ENCODE data around the gene DEGS2.
"Not testable (repeated sequence)": the region's sequence is repeated elsewhere in the genome, so short reads cannot be mapped to it uniquely, and the experiment has no call there.

The DEGS2 gene

DNA sequence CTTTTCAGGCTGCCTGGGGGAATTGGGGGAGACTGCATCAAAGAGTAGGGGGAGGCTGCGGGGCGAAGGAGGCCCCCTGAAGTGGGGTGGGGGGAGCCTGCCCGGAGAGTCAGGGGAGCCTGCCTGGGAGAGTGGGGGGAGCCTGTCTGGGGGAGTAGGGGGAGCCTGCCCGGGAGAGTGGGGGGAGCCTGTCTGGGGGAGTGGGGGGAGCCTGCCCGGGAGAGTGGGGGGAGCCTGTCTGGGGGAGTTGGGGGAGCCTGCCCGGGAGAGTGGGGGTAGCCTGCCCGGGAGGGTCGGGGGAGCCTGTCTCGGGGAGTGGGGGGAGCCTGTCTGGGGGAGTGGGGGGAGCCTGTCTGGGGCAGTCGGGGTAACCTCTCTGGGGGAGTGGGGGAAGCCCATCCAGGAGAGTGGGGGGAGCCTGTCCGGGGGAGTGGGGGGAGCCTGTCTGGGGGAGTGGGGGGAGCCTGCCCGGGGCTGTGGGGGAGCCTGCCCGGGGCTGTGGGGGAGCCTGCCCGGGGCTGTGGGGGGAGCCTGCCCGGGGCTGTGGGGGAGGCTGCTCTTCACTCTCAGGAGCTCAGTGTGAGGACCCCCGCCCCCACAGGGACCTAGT is 6.5 kb upstream of the DEGS2 start:
- Mint-ChIP-seq H3K4me1 (peaks cover 21% of the 10 kb centered on the region), H3K9me3 (no peaks in the 10 kb centered on the region), H3K27me3 (ENCODE audit: low read depth, poor library complexity) (peaks cover 64% of the 10 kb centered on the region), H3K27ac (no peak overlapping the region), H3K4me3 (peak overlapping the region; percentile 71), H3K36me3 (ENCODE audit: low read depth) (no peaks in the 10 kb centered on the region)
- TF ChIP-seq, protein P1, sequence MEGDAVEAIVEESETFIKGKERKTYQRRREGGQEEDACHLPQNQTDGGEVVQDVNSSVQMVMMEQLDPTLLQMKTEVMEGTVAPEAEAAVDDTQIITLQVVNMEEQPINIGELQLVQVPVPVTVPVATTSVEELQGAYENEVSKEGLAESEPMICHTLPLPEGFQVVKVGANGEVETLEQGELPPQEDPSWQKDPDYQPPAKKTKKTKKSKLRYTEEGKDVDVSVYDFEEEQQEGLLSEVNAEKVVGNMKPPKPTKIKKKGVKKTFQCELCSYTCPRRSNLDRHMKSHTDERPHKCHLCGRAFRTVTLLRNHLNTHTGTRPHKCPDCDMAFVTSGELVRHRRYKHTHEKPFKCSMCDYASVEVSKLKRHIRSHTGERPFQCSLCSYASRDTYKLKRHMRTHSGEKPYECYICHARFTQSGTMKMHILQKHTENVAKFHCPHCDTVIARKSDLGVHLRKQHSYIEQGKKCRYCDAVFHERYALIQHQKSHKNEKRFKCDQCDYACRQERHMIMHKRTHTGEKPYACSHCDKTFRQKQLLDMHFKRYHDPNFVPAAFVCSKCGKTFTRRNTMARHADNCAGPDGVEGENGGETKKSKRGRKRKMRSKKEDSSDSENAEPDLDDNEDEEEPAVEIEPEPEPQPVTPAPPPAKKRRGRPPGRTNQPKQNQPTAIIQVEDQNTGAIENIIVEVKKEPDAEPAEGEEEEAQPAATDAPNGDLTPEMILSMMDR (IDR thresholded peaks at IDR 0.05): no peak
- DNase-seq: no peak

DNA sequence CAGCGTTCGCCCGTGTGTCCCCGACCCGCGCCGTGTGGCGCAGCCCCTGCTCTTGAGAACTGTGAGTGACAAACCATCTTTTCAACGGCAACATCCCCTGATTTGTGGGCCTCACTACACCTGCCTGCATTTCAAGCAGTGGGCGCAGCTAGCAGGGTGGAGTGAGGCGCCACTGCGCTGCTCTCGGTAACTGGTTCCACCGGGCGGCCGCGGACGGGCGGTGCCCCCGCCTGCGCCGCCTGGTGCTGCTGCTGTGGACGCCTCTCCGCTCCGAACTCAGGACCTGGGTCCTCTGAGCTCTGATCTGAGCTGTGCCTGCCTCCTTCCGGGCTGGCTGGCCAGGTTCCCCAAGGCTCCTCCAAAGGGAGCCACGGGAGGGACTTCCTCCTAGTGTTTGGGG is 5.9 kb upstream of the DEGS2 start:
- H3K4me3 Mint-ChIP-seq: peak overlapping the region; percentile 12
- no peaks in the 10 kb centered on the region for H3K36me3 Mint-ChIP-seq (ENCODE audit: low read depth)
- TF ChIP-seq, protein P1 (IDR thresholded peaks at IDR 0.05): no peak
- H3K27ac Mint-ChIP-seq: no peak overlapping the region
- H3K4me1 Mint-ChIP-seq: peaks cover 21% of the 10 kb centered on the region
- no peaks in the 10 kb centered on the region for H3K9me3 Mint-ChIP-seq
- H3K27me3 Mint-ChIP-seq (ENCODE audit: low read depth, poor library complexity): peaks cover 64% of the 10 kb centered on the region
- peak; percentile 30 for DNase-seq

DNA sequence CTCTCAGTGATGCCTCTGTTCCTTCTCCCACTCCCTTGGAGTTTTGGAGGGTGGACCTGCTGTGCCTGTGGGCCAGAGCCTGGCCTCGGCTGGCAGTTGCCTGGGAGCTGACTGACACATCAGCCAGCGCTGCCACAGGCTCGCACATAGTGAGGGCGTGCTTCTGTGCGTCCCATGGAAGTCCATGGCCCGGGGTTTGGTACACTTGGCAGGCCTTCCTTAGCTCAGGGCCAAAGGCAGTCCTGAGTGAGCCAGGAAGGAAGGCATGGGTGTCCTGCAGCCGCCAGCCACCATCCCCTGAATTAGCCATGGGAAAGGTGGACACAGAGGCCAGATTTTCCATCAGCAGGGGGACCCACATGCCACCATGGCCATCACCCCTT is 1.1 kb upstream of the DEGS2 start:
- no peak for DNase-seq
- H3K27ac Mint-ChIP-seq: no peak overlapping the region
- peaks cover 96% of the 10 kb centered on the region for H3K27me3 Mint-ChIP-seq (ENCODE audit: low read depth, poor library complexity)
- H3K9me3 Mint-ChIP-seq: no peaks in the 10 kb centered on the region
- no peaks in the 10 kb centered on the region for H3K36me3 Mint-ChIP-seq (ENCODE audit: low read depth)
- H3K4me1 Mint-ChIP-seq: peaks cover 24% of the 10 kb centered on the region
- no peak overlapping the region for H3K4me3 Mint-ChIP-seq
- TF ChIP-seq, protein P1 (IDR thresholded peaks at IDR 0.05): no peak

DNA sequence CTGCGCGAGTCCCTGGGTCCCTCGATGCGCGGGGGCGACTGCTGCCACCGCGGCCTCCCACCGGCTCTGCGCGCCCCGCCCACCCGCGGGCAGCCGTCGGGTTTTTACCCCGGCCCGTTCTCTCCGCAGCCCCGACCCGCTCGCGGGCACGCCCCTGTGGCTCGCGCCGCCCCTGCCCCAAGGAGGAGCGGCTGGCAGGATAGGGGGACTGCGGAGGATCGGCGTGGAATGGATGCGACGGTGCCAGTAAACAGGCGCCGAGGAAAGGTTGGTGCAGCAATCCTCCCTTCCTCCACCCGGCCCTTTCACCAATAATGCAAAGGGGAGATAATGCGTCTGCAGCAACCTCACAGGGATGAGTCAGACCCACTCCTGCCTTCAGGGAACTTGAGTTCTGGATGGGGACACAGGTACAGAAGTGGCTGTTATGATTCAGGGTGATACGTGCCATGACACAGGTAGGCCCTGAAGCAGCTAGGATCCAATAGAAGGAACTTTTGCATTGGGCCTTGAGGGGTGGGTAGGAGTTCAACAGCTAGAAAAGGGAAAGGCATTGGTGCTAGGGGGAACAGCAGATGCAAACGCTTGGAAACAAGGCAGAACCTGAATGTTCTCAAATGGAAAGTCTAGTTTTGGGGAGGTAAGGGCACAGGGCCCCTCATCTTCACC is 554 bp upstream of the DEGS2 start:
- H3K4me1 Mint-ChIP-seq: peaks cover 24% of the 10 kb centered on the region
- peak overlapping the region; percentile 34 for H3K4me3 Mint-ChIP-seq
- H3K27ac Mint-ChIP-seq: no peak overlapping the region
- peak; percentile 39 for DNase-seq
- peaks cover 4% of the 10 kb centered on the region for H3K9me3 Mint-ChIP-seq
- H3K36me3 Mint-ChIP-seq (ENCODE audit: low read depth): no peaks in the 10 kb centered on the region
- peaks cover 96% of the 10 kb centered on the region for H3K27me3 Mint-ChIP-seq (ENCODE audit: low read depth, poor library complexity)
- TF ChIP-seq, protein P1 (IDR thresholded peaks at IDR 0.05): no peak

DNA sequence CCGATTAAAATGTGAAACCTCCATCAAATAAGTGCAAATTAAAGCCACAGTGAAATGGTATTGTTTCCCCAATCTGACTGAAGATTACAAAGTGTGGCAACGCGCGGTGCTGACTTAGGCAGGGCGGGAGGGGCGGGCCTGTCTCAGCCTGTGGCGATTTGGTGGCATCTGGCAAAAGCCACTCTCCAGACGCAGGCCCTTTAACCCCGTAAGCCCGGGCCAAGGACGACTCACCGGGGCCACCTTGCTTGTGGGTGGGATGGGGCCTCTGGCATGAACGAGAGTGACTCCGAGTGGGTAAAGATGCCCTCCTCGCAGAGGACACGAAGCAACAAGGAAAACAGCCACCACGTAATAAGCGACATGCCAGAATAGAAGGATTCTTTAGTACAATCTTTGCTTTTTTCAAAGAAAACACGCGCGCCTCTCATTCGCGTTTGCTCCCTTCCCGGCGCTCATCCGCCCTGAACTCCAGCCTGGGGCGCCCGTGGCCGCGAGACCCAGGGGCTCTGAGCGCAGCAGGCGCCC is 815 bp downstream of the DEGS2 start:
- DNase-seq: no peak
- peak overlapping the region; percentile 52 for H3K4me3 Mint-ChIP-seq
- TF ChIP-seq, protein P1 (IDR thresholded peaks at IDR 0.05): no peak
- H3K27me3 Mint-ChIP-seq (ENCODE audit: low read depth, poor library complexity): peaks cover 88% of the 10 kb centered on the region
- H3K27ac Mint-ChIP-seq: no peak overlapping the region
- no peaks in the 10 kb centered on the region for H3K36me3 Mint-ChIP-seq (ENCODE audit: low read depth)
- peaks cover 23% of the 10 kb centered on the region for H3K4me1 Mint-ChIP-seq
- peaks cover 13% of the 10 kb centered on the region for H3K9me3 Mint-ChIP-seq

DNA sequence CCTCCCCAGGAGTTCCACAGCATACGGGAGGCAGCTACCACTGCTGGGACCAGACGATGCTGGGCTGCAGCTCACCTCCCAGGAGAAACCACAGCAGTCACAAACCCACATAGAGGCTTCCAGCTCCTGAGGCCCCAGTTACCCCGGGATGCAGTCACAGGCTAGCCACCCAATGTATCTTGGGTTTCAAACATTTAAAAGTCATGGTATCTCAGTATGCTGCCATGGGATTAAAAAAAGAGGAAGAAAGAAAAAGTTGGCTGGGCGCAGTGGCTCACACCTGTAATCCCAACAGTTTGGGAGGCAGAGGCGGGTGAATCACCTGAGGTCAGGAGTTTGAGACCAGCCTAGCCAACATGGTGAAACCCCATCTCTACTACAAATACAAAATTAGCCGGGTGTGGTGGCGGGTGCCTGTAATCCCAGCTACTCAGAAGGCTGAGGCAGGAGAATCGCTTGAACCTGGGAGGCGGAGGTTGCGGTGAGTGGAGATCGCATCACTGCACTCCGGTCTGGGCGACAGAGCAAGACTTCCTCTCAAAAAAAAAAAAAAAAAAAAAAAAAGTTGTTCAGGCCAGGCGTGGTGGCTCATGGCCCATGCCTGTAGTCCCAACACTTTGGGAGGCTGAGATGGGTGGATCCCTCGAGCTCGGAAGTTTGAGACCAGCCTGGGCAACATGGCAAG is 1.8 kb downstream of the DEGS2 start:
- H3K4me1 Mint-ChIP-seq: peaks cover 19% of the 10 kb centered on the region
- not testable (repeated sequence) for DNase-seq; H3K36me3 Mint-ChIP-seq (ENCODE audit: low read depth); H3K27ac Mint-ChIP-seq
- H3K9me3 Mint-ChIP-seq: peaks cover 13% of the 10 kb centered on the region
- H3K4me3 Mint-ChIP-seq: peak overlapping the region; percentile 58
- H3K27me3 Mint-ChIP-seq (ENCODE audit: low read depth, poor library complexity): peaks cover 79% of the 10 kb centered on the region

All from nephron progenitor cell (in vitro differentiated cells).